ENCODE measurements around the gene PRKCH. TPM values are rescaled to one million over a fixed set of nuclear protein-coding genes. Genes with fewer than 3 reads are reported as not detected.

The PRKCH gene
- total and polyA plus RNA-seq, 10 of the 15 experiments (the other 5 are each of a cell fraction or from before 2014, with no cell fraction given) = 10.7 to 140 (median 33.2) TPM

DNA sequence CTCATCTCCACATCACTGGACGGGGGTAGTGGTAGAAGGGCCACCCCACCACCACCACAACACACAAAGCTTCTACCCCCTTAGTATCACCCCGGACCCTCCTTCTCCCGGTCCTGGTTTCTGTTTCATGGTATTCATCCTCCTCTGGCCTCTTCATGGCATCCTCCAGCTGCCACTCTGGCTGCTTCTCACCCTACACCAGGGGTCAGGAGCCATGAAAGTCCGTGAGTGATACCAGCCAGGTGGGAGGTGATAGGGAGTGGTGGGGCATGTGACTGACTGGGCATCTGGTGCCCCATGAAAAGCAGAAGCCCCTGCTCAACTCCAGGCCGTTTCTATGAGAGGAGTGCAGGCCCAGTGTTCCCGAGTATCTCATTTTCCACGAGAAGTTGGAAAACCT lies 222.6 kb downstream of the PRKCH start:
- no peak for TF ChIP-seq CREB1 (IDR thresholded peaks at IDR 0.05; ENCODE audit: low read depth)
- TF ChIP-seq ZBTB33 (IDR thresholded peaks at IDR 0.05) = no peak
- no peak for TF ChIP-seq FOXM1 (IDR thresholded peaks at IDR 0.05; ENCODE audit: low read depth, low read length)
- no peak for TF ChIP-seq SMAD1 (IDR thresholded peaks at IDR 0.05; ENCODE audit: low read depth, partially characterized antibody)
- TF ChIP-seq EGR1 (IDR thresholded peaks at IDR 0.05; ENCODE audit: borderline replicate concordance in 1 of 2, low read depth in 2 of 2, low read length in 2 of 2) = no peak
- TF ChIP-seq YBX1 (IDR thresholded peaks at IDR 0.05) = no peak
- TF ChIP-seq NKRF (conservative IDR thresholded peaks at IDR 0.05) = no peak
- no peak for TF ChIP-seq ZNF687 (IDR thresholded peaks at IDR 0.05)
- TF ChIP-seq ZNF24 (IDR thresholded peaks at IDR 0.05) = no peak
- TF ChIP-seq, protein P1, sequence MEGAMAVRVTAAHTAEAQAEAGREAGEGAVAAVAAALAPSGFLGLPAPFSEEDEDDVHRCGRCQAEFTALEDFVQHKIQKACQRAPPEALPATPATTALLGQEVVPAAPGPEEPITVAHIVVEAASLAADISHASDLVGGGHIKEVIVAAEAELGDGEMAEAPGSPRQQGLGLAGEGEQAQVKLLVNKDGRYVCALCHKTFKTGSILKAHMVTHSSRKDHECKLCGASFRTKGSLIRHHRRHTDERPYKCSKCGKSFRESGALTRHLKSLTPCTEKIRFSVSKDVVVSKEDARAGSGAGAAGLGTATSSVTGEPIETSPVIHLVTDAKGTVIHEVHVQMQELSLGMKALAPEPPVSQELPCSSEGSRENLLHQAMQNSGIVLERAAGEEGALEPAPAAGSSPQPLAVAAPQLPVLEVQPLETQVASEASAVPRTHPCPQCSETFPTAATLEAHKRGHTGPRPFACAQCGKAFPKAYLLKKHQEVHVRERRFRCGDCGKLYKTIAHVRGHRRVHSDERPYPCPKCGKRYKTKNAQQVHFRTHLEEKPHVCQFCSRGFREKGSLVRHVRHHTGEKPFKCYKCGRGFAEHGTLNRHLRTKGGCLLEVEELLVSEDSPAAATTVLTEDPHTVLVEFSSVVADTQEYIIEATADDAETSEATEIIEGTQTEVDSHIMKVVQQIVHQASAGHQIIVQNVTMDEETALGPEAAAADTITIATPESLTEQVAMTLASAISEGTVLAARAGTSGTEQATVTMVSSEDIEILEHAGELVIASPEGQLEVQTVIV (IDR thresholded peaks at IDR 0.05; ENCODE audit: borderline replicate concordance, partially characterized antibody) = no peak
- no peak for TF ChIP-seq RCOR1 (conservative IDR thresholded peaks at IDR 0.05; ENCODE audit: low read depth, low read length)
- no peak for TF ChIP-seq BMI1 (IDR thresholded peaks at IDR 0.05; ENCODE audit: borderline replicate concordance)
- no peak for TF ChIP-seq SP1 (IDR thresholded peaks at IDR 0.05; ENCODE audit: low read depth, low read length)
- DNase-seq (ENCODE audit: low read depth, low spot score) = no peak
- Histone ChIP-seq H3K4me2 (ENCODE audit: control insufficient read depth, insufficient read depth) (no peak overlapping the region), H4K20me1 (ENCODE audit: control insufficient read depth, insufficient read depth) (no peaks in the 10 kb centered on the region), H3K9ac (ENCODE audit: control insufficient read depth, insufficient read depth, low read length) (no peak overlapping the region), H3K4me3 (no peak overlapping the region), H3K4me1 (ENCODE audit: control insufficient read depth, insufficient read depth, low read length) (no peaks in the 10 kb centered on the region), H3K27me3 (replicated peaks in 1 of 2; ENCODE audit: control insufficient read depth in 2 of 2, insufficient read depth in 2 of 2, low read length in 1 of 2) (no peaks in the 10 kb centered on the region), H3K27ac (ENCODE audit: control insufficient read depth, insufficient read depth) (no peak overlapping the region), H3K9me3 (replicated peaks; ENCODE audit: control insufficient read depth, insufficient read depth, low read length) (no peaks in the 10 kb centered on the region), H3K79me2 (ENCODE audit: control insufficient read depth, insufficient read depth, low read length) (no peaks in the 10 kb centered on the region), H3K36me3 (ENCODE audit: control insufficient read depth in 2 of 2, insufficient read depth in 2 of 2, low read length in 1 of 2) (peaks cover 16 to 30% of the 10 kb centered on the region in 2 experiments), H2AFZ (ENCODE audit: control insufficient read depth, low read depth, low read length) (no peak overlapping the region)
- POLR2A ChIA-PET = no interaction called here
- no peak for ATAC-seq
- WGBS (ENCODE audit: insufficient coverage, insufficient replicate concordance, low lambda C conversion rate, missing lambda C conversion rate) = 64% methylated on average over 7 of the region's 7 CpGs
- RAD21 ChIA-PET (ENCODE audit: unreplicated experiment) = interaction anchor here (1.0 kb wide), 1 partner anchor 13 kb away, joined by 3 read pairs; no protein-coding TSS in a partner anchor
- SMC1A ChIA-PET (ENCODE audit: uncharacterized antibody, unreplicated experiment) = interaction anchor here (0.9 kb wide), 1 partner anchor 20 kb away, joined by 3 read pairs; no protein-coding TSS in a partner anchor
- in situ Hi-C loops (cut with MboI) (no loop called here), intact Hi-C loops (cut with micrococcal nuclease; ENCODE audit: unreplicated experiment) (no loop called here)
- FAIRE-seq = no peak
- BruUV-seq (replicated peaks) = no TSS peak
- CTCF ChIA-PET = interaction anchor here (2.4 kb wide), 1 partner anchor 294 kb away, joined by 10 read pairs; no protein-coding TSS in a partner anchor

Measured in GM12878 (cell line).